EL (cell line): ENCODE measurements around the gene TRIP10.
"Not testable (repeated sequence)": the region's sequence is repeated elsewhere in the genome, so short reads cannot be mapped to it uniquely, and the experiment has no call there.

ENCODE experiments used
- DNase-seq: peaks from one replicate; pipeline ENCODE4 v3.0.0-alpha.2; 2016

The TRIP10 gene

GRCh38 chr19:6744381-6745301 lies 5.2 kb downstream of the TRIP10 start:
- DNase-seq: peak; percentile 97

GRCh38 chr19:6745965-6746364 lies 6.5 kb downstream of the TRIP10 start:
- no peak for DNase-seq

GRCh38 chr19:6748543-6748942 lies 9.1 kb downstream of the TRIP10 start:
- DNase-seq: not testable (repeated sequence)

GRCh38 chr19:6750062-6750461 lies 10.6 kb downstream of the TRIP10 start:
- no peak for DNase-seq

GRCh38 chr19:6751189-6751588 lies 11.7 kb downstream of the TRIP10 start:
- DNase-seq: no peak

GRCh38 chr19:6752256-6753177 lies 13.0 kb downstream of the TRIP10 start:
- no peak for DNase-seq

- peak; percentile 77 for DNase-seq
These were observed 13.9 kb downstream of the TRIP10 start for GRCh38 chr19:6753178-6754031.

- no peak for DNase-seq
These were observed 14.7 kb downstream of the TRIP10 start for GRCh38 chr19:6754136-6754535.

- no peak for DNase-seq
These were observed 15.4 kb downstream of the TRIP10 start for GRCh38 chr19:6754653-6755463.

GRCh38 chr19:6760606-6761005 lies 21.1 kb downstream of the TRIP10 start:
- DNase-seq: no peak

GRCh38 chr19:6761053-6761676 lies 21.7 kb downstream of the TRIP10 start:
- DNase-seq: no peak

- DNase-seq: not testable (repeated sequence)
These were observed 22.8 kb downstream of the TRIP10 start for GRCh38 chr19:6762253-6762797.

GRCh38 chr19:6765738-6766356 lies 26.4 kb downstream of the TRIP10 start:
- DNase-seq: peak; percentile 34

GRCh38 chr19:6766357-6767080 lies 27.0 kb downstream of the TRIP10 start:
- DNase-seq: no peak

- no peak for DNase-seq
These were observed 27.5 kb downstream of the TRIP10 start for GRCh38 chr19:6767081-6767356.

GRCh38 chr19:6767357-6768235 lies 28.1 kb downstream of the TRIP10 start, which contains the start of gene SH2D3A:
SH2D3A (minus strand) TSS chr19:6767435; CDS start chr19:6763748, 3,687 bp downstream.
- DNase-seq: peak; percentile 29

GRCh38 chr19:6768236-6768785 lies 28.8 kb downstream of the TRIP10 start:
- no peak for DNase-seq

- DNase-seq: peak; percentile 33
These were observed 29.6 kb downstream of the TRIP10 start for GRCh38 chr19:6769006-6769619.
